Measurements from ENCODE around the gene TSHZ2.

The TSHZ2 gene

GRCh38 chr20:53183181-53183580, 211.0 kb downstream of the TSHZ2 start:
- no peak for TF ChIP-seq CTCF (IDR thresholded peaks at IDR 0.05; ENCODE audit: low read depth, low read length, missing control alignments)

GRCh38 chr20:53186635-53187034, 214.5 kb downstream of the TSHZ2 start:
- DNase-seq (ENCODE audit: low read depth), result no peak
- TF ChIP-seq CTCF (IDR thresholded peaks at IDR 0.05; ENCODE audit: low read depth, low read length, missing control alignments), result no peak
- H3K4me3 ChIP-seq (ENCODE audit: low read depth, low read length), result no peak overlapping the region

More at GRCh38 chr20:53183181-53183580, 211.0 kb downstream of the TSHZ2 start:
- no peak overlapping the region for H3K4me3 ChIP-seq (ENCODE audit: low read depth, low read length)
- no peak for DNase-seq (ENCODE audit: low read depth)

- no peak overlapping the region for H3K4me3 ChIP-seq (ENCODE audit: low read depth, low read length)
- no peak for TF ChIP-seq CTCF (IDR thresholded peaks at IDR 0.05; ENCODE audit: low read depth, low read length, missing control alignments)
- no peak for DNase-seq (ENCODE audit: low read depth)
Observed at GRCh38 chr20:53187392-53188068, 215.4 kb downstream of the TSHZ2 start.

- no peak overlapping the region for H3K4me3 ChIP-seq (ENCODE audit: low read depth, low read length)
- DNase-seq (ENCODE audit: low read depth), result no peak
- TF ChIP-seq CTCF (IDR thresholded peaks at IDR 0.05; ENCODE audit: low read depth, low read length, missing control alignments), result no peak
Observed at GRCh38 chr20:53190225-53190624, 218.1 kb downstream of the TSHZ2 start.

- DNase-seq (ENCODE audit: low read depth), result no peak
- no peak for TF ChIP-seq CTCF (IDR thresholded peaks at IDR 0.05; ENCODE audit: low read depth, low read length, missing control alignments)
- H3K4me3 ChIP-seq (ENCODE audit: low read depth, low read length), result no peak overlapping the region
Observed at GRCh38 chr20:53191957-53192356, 219.8 kb downstream of the TSHZ2 start.

- H3K4me3 ChIP-seq (ENCODE audit: low read depth, low read length), result no peak overlapping the region
- DNase-seq (ENCODE audit: low read depth), result no peak
- no peak for TF ChIP-seq CTCF (IDR thresholded peaks at IDR 0.05; ENCODE audit: low read depth, low read length, missing control alignments)
Observed at GRCh38 chr20:53194306-53195290, 222.4 kb downstream of the TSHZ2 start.

Data from GM12864 (cell line).